Measurements from ENCODE around the gene CDK7. TPM values are rescaled to one million over a fixed set of nuclear protein-coding genes. Genes with fewer than 3 reads are reported as not detected.
"Not testable (repeated sequence)": the region's sequence is repeated elsewhere in the genome, so short reads cannot be mapped to it uniquely, and the experiment has no call there.

The CDK7 gene
- total RNA-seq, 1 donor from 2014 or later = 35.4 TPM

- Mint-ChIP-seq H3K36me3 (ENCODE audit: unreplicated experiment) (peaks cover 20% of the 10 kb centered on the region), H3K9me3 (ENCODE audit: unreplicated experiment) (peaks cover 15% of the 10 kb centered on the region), H3K27ac (ENCODE audit: unreplicated experiment) (no peak overlapping the region), H3K27me3 (ENCODE audit: unreplicated experiment) (no peaks in the 10 kb centered on the region), H3K4me3 (ENCODE audit: unreplicated experiment) (no peak overlapping the region), H3K4me1 (ENCODE audit: unreplicated experiment) (peaks cover 17% of the 10 kb centered on the region)
- DNase-seq (ENCODE audit: extremely low spot score, unreplicated experiment) = no peak
- TF ChIP-seq, protein P1, sequence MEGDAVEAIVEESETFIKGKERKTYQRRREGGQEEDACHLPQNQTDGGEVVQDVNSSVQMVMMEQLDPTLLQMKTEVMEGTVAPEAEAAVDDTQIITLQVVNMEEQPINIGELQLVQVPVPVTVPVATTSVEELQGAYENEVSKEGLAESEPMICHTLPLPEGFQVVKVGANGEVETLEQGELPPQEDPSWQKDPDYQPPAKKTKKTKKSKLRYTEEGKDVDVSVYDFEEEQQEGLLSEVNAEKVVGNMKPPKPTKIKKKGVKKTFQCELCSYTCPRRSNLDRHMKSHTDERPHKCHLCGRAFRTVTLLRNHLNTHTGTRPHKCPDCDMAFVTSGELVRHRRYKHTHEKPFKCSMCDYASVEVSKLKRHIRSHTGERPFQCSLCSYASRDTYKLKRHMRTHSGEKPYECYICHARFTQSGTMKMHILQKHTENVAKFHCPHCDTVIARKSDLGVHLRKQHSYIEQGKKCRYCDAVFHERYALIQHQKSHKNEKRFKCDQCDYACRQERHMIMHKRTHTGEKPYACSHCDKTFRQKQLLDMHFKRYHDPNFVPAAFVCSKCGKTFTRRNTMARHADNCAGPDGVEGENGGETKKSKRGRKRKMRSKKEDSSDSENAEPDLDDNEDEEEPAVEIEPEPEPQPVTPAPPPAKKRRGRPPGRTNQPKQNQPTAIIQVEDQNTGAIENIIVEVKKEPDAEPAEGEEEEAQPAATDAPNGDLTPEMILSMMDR (IDR thresholded peaks at IDR 0.05) = no peak
Observed at GRCh38 chr5:69250593-69250992, 15.9 kb downstream of the CDK7 start.

DNA sequence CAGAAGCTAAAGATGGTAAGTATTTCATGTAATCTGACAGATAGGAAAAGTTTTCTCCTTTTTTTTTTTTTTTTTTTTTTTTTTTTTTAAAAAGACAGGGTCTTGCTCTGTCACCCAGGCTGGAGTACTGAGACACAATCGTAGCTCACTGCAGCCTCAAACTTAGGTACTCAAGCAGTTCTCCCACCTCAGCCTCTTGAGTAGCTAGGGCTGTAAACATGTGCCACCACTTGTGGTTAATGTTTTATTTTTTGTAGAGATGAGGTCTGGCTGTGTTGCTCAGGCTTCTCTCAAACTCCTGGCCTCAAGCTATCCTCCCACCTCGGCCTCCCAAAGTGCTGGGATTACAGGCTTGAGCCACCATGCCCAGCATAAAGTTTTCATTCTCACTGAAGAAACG lies 17.8 kb downstream of the CDK7 start:
- Mint-ChIP-seq H3K4me1 (ENCODE audit: unreplicated experiment) (peaks cover 6% of the 10 kb centered on the region), H3K27me3 (ENCODE audit: unreplicated experiment) (no peaks in the 10 kb centered on the region), H3K27ac (ENCODE audit: unreplicated experiment) (no peak overlapping the region), H3K36me3 (ENCODE audit: unreplicated experiment) (peaks cover 21% of the 10 kb centered on the region), H3K4me3 (ENCODE audit: unreplicated experiment) (no peak overlapping the region), H3K9me3 (ENCODE audit: unreplicated experiment) (peaks cover 12% of the 10 kb centered on the region)
- TF ChIP-seq, protein P1 (IDR thresholded peaks at IDR 0.05) = no peak
- no peak for DNase-seq (ENCODE audit: extremely low spot score, unreplicated experiment)

- peaks cover 26% of the 10 kb centered on the region for H3K36me3 Mint-ChIP-seq (ENCODE audit: unreplicated experiment)
- DNase-seq (ENCODE audit: extremely low spot score, unreplicated experiment); H3K27me3 Mint-ChIP-seq (ENCODE audit: unreplicated experiment); H3K27ac Mint-ChIP-seq (ENCODE audit: unreplicated experiment); H3K4me1 Mint-ChIP-seq (ENCODE audit: unreplicated experiment); H3K4me3 Mint-ChIP-seq (ENCODE audit: unreplicated experiment); H3K9me3 Mint-ChIP-seq (ENCODE audit: unreplicated experiment): not testable (repeated sequence)
Observed at GRCh38 chr5:69255940-69256339, 21.3 kb downstream of the CDK7 start.

GRCh38 chr5:69257577-69257976 lies 22.9 kb downstream of the CDK7 start:
- H3K9me3 Mint-ChIP-seq (ENCODE audit: unreplicated experiment) = no peaks in the 10 kb centered on the region
- no peak overlapping the region for H3K4me3 Mint-ChIP-seq (ENCODE audit: unreplicated experiment)
- no peaks in the 10 kb centered on the region for H3K27me3 Mint-ChIP-seq (ENCODE audit: unreplicated experiment)
- no peak for DNase-seq (ENCODE audit: extremely low spot score, unreplicated experiment)
- peaks cover 36% of the 10 kb centered on the region for H3K36me3 Mint-ChIP-seq (ENCODE audit: unreplicated experiment)
- no peak overlapping the region for H3K27ac Mint-ChIP-seq (ENCODE audit: unreplicated experiment)
- TF ChIP-seq, protein P1 (IDR thresholded peaks at IDR 0.05) = no peak
- H3K4me1 Mint-ChIP-seq (ENCODE audit: unreplicated experiment) = no peaks in the 10 kb centered on the region

DNA sequence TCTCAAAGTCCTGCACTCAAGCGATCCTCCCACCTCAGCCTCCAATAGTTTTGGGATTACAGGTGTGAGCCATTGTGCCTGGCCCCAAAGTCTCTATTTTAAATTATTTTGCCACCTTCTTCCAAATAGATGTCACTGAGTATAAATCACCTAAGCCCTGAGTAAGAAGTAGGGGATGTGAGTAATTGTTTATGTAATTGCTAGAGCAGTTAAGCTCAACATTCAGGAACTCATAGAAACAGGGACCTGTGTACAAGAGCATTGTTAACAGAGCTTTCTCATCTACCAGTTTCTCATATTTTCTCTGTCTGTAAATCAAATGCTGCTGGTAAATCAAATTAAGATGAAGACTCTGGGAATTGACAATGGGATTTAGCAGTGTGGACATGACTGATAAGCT lies 26.3 kb downstream of the CDK7 start:
- peaks cover 54% of the 10 kb centered on the region for H3K36me3 Mint-ChIP-seq (ENCODE audit: unreplicated experiment)
- H3K27me3 Mint-ChIP-seq (ENCODE audit: unreplicated experiment) = no peaks in the 10 kb centered on the region
- no peak overlapping the region for H3K27ac Mint-ChIP-seq (ENCODE audit: unreplicated experiment)
- DNase-seq (ENCODE audit: extremely low spot score, unreplicated experiment) = no peak
- no peak overlapping the region for H3K4me3 Mint-ChIP-seq (ENCODE audit: unreplicated experiment)
- TF ChIP-seq, protein P1 (IDR thresholded peaks at IDR 0.05) = no peak
- no peaks in the 10 kb centered on the region for H3K9me3 Mint-ChIP-seq (ENCODE audit: unreplicated experiment)
- peaks cover 18% of the 10 kb centered on the region for H3K4me1 Mint-ChIP-seq (ENCODE audit: unreplicated experiment)

- Mint-ChIP-seq H3K4me3 (ENCODE audit: unreplicated experiment) (no peak overlapping the region), H3K27ac (ENCODE audit: unreplicated experiment) (peak overlapping the region; percentile 83), H3K4me1 (ENCODE audit: unreplicated experiment) (peaks cover 26% of the 10 kb centered on the region), H3K9me3 (ENCODE audit: unreplicated experiment) (no peaks in the 10 kb centered on the region), H3K27me3 (ENCODE audit: unreplicated experiment) (no peaks in the 10 kb centered on the region), H3K36me3 (ENCODE audit: unreplicated experiment) (peaks cover 51% of the 10 kb centered on the region)
- DNase-seq (ENCODE audit: extremely low spot score, unreplicated experiment) = peak; percentile 74
- TF ChIP-seq, protein P1 (IDR thresholded peaks at IDR 0.05) = no peak
Observed at GRCh38 chr5:69265931-69266330, 31.2 kb downstream of the CDK7 start.

Measured in osteocyte (in vitro differentiated cells).